Panc1 (cell line): ENCODE results near the gene TMEM132C. TPM values are rescaled to one million over a fixed set of nuclear protein-coding genes. Genes with fewer than 3 reads are reported as not detected.

ENCODE experiments used
- ATAC-seq: fragments of 200-7000 bp; cut with Tn5 transposase; 2 replicates; pipeline ENCODE4 v1.9.1; 2020; ENCODE audit warnings: mild to moderate bottlenecking, moderate library complexity
- BruUV-seq: library from RNA; stranded (reverse); fragments of 400-500 nt; replicated peaks from 2 replicates; lab custom pipeline; 2021; lab: Mats Ljungman, UMichigan
- CTCF ChIA-PET: fragments of 300-600 bp; sonication (Branson Sonifier 250); formaldehyde crosslinking; loops from one replicate; lab custom pipeline; 2022; ENCODE audit warnings: antibody characterized with exemption; lab: Charles Lee
- POLR2A ChIA-PET: fragments of 300-600 bp; sonication (Branson Sonifier 250); formaldehyde crosslinking; loops from one replicate; lab custom pipeline; 2022; ENCODE audit warnings: antibody characterized with exemption; lab: Charles Lee
- DNase-seq: peaks from one replicate; pipeline ENCODE4 v3.0.0-alpha.2; 2010; ENCODE audit warnings: low read depth, low spot score
- H3K27ac ChIP-seq: 2 replicates; pipeline ENCODE4 v1.5.1; 2011; ENCODE audit warnings: mild to moderate bottlenecking, low read length, inconsistent platforms
- H3K27me3 ChIP-seq: fragments of 200-500 bp; sonication (Bioruptor generic); 2 replicates; pipeline ENCODE4 v1.6.0; 2014; ENCODE audit warnings: low read length, inconsistent platforms; ENCODE audit not compliant: control insufficient read depth, insufficient read depth
- H3K36me3 ChIP-seq: fragments of 200-500 bp; sonication (Bioruptor generic); 2 replicates; pipeline ENCODE4 v1.5.1; 2014; ENCODE audit warnings: inconsistent platforms, mild to moderate bottlenecking, low read length, moderate library complexity; ENCODE audit not compliant: control insufficient read depth, insufficient read depth
- H3K4me1 ChIP-seq: 2 replicates; pipeline ENCODE4 v1.5.1; 2011; ENCODE audit warnings: inconsistent platforms, mild to moderate bottlenecking, low read length, moderate library complexity; ENCODE audit not compliant: control insufficient read depth, insufficient read depth
- H3K4me3 ChIP-seq, 2 experiments: 2 replicates each; pipeline ENCODE4 v1.5.1; 2011 to 2012; ENCODE audit warnings: low read depth in 2 of 2, low read length in 2 of 2, mild to moderate bottlenecking in 2 of 2, inconsistent platforms in 1 of 2, moderate library complexity in 1 of 2
- H3K9me3 ChIP-seq: fragments of 200-500 bp; sonication (Bioruptor generic); 2 replicates; pipeline ENCODE4 v1.5.1; 2014; ENCODE audit warnings: low read depth, mild to moderate bottlenecking, inconsistent platforms, low read length, moderate library complexity; ENCODE audit not compliant: control insufficient read depth, insufficient read depth
- POLR2AphosphoS5 ChIP-seq: IDR thresholded peaks from 2 replicates; pipeline ENCODE4 v1.6.1; 2012; ENCODE audit warnings: mild to moderate bottlenecking, low read depth, low read length, moderate library complexity
- SIN3A ChIP-seq: IDR thresholded peaks from 2 replicates; pipeline ENCODE4 v1.6.1; 2012; ENCODE audit warnings: low read depth, mild to moderate bottlenecking, low read length, moderate library complexity, borderline replicate concordance; ENCODE audit not compliant: insufficient read depth
- TCF7L2 ChIP-seq: IDR thresholded peaks from 2 replicates; pipeline ENCODE4 v1.6.1; 2011; ENCODE audit warnings: mild to moderate bottlenecking, low read depth, low read length, inconsistent platforms
- in situ Hi-C: cut with HindIII; loops from 2 replicates; pipeline ENCODE4 v1.10.0; 2016; ENCODE audit warnings: low sequenced_read_pairs, low pct_unique_long_range_greater_than_20kb
- intact Hi-C: fragments of 100-400 bp; cut with micrococcal nuclease; formaldehyde crosslinking; loops from one replicate; pipeline ENCODE4 v1.10.0; 2022; ENCODE audit not compliant: unreplicated experiment
- total RNA-seq: library from RNA; stranded (reverse); gene quantifications from one replicate; pipeline ENCODE4 v1.2.1, GENCODE V29; 2021; ENCODE audit not compliant: unreplicated experiment
- TF ChIP-seq, protein P1 (sequence below), 2 experiments: IDR thresholded peaks; 2 replicates each; pipeline ENCODE4 v1.6.1; 2011 to 2012; ENCODE audit warnings: low read depth in 2 of 2, control low read depth in 1 of 2, low read length in 1 of 2, mild to moderate bottlenecking in 1 of 2, moderate library complexity in 1 of 2; ENCODE audit not compliant: insufficient read depth in 1 of 2
- TF ChIP-seq, protein P2 (sequence below): fragments of 450-650 bp; IDR thresholded peaks from 2 replicates; pipeline ENCODE4 v1.5.1; 2017; ENCODE audit warnings: mild to moderate bottlenecking

The TMEM132C gene
- total RNA-seq, 1 experiment from 2014 or later: not detected

DNA sequence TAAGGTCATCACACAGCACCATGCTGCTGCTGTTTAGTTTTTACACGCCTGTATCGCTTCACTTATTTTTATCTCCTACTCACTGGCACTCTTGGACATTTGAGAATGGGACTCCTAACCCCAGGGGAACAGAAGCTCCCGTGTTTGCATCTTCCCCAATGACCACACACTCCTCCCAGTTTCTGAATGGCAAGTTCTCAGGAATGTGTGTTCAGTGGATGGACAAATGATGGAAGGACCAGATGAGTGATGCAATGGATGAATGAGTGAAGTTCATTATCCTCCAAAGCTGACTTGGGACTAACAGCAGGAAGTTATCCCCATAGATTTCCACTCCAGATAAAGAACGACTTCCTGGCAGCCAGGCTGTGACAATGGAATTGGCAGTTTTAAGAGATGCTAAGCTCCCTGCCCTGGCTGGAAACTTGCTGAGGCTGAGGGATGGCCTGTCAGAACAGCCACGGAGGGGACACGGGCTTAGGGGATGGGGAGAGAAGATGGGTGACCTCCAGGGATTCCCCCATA is 325.3 kb downstream of the TMEM132C start:
- Histone ChIP-seq H3K27me3 (no peaks in the 10 kb centered on the region), H3K4me3 (no peak overlapping the region), H3K4me1 (no peaks in the 10 kb centered on the region), H3K9me3 (no peaks in the 10 kb centered on the region), H3K27ac (no peak overlapping the region), H3K36me3 (no peaks in the 10 kb centered on the region)
- intact Hi-C loops: no loop called here
- BruUV-seq: no TSS peak
- ChIA-PET CTCF (no interaction called here), POLR2A (no interaction called here)
- TF ChIP-seq, protein P1, sequence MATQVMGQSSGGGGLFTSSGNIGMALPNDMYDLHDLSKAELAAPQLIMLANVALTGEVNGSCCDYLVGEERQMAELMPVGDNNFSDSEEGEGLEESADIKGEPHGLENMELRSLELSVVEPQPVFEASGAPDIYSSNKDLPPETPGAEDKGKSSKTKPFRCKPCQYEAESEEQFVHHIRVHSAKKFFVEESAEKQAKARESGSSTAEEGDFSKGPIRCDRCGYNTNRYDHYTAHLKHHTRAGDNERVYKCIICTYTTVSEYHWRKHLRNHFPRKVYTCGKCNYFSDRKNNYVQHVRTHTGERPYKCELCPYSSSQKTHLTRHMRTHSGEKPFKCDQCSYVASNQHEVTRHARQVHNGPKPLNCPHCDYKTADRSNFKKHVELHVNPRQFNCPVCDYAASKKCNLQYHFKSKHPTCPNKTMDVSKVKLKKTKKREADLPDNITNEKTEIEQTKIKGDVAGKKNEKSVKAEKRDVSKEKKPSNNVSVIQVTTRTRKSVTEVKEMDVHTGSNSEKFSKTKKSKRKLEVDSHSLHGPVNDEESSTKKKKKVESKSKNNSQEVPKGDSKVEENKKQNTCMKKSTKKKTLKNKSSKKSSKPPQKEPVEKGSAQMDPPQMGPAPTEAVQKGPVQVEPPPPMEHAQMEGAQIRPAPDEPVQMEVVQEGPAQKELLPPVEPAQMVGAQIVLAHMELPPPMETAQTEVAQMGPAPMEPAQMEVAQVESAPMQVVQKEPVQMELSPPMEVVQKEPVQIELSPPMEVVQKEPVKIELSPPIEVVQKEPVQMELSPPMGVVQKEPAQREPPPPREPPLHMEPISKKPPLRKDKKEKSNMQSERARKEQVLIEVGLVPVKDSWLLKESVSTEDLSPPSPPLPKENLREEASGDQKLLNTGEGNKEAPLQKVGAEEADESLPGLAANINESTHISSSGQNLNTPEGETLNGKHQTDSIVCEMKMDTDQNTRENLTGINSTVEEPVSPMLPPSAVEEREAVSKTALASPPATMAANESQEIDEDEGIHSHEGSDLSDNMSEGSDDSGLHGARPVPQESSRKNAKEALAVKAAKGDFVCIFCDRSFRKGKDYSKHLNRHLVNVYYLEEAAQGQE (IDR thresholded peaks at IDR 0.05; ENCODE audit: insufficient read depth in 1 of 2, low read depth in 2 of 2, low read length in 1 of 2): no peak
- TF ChIP-seq SIN3A (no peak), TCF7L2 (no peak), POLR2AphosphoS5 (no peak)
- TF ChIP-seq, protein P2, sequence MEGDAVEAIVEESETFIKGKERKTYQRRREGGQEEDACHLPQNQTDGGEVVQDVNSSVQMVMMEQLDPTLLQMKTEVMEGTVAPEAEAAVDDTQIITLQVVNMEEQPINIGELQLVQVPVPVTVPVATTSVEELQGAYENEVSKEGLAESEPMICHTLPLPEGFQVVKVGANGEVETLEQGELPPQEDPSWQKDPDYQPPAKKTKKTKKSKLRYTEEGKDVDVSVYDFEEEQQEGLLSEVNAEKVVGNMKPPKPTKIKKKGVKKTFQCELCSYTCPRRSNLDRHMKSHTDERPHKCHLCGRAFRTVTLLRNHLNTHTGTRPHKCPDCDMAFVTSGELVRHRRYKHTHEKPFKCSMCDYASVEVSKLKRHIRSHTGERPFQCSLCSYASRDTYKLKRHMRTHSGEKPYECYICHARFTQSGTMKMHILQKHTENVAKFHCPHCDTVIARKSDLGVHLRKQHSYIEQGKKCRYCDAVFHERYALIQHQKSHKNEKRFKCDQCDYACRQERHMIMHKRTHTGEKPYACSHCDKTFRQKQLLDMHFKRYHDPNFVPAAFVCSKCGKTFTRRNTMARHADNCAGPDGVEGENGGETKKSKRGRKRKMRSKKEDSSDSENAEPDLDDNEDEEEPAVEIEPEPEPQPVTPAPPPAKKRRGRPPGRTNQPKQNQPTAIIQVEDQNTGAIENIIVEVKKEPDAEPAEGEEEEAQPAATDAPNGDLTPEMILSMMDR: no peak
- in situ Hi-C loops: no loop called here
- DNase-seq: no peak
- ATAC-seq: no peak

DNA sequence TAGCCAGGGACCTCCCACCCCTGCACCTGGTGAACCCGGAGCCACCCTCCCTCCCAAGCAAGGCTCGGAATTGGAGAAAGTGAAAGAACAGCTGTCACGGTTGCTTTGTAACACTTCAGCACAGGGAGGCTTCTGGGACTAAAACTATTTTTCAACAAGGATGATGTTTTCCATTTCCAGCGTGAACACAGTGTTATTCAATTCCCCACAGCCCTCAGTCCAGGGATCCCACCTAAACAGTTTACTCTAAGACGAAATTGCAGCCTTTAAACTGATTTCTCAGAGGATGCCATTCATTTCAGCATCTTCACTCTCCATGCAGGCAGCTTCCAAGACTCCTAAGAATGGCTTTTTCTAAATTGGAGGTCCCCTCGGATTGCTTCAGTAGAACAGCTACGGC is 327.6 kb downstream of the TMEM132C start:
- Histone ChIP-seq H3K9me3 (no peaks in the 10 kb centered on the region), H3K27me3 (no peaks in the 10 kb centered on the region), H3K36me3 (no peaks in the 10 kb centered on the region), H3K4me3 (no peak overlapping the region), H3K4me1 (no peaks in the 10 kb centered on the region), H3K27ac (no peak overlapping the region)
- POLR2A ChIA-PET: no interaction called here
- in situ Hi-C loops: no loop called here
- TF ChIP-seq SIN3A (no peak), POLR2AphosphoS5 (no peak)
- TF ChIP-seq, protein P2: no peak
- intact Hi-C loops: no loop called here
- DNase-seq (no peak), ATAC-seq (no peak)
- no TSS peak for BruUV-seq
- CTCF ChIA-PET: no interaction called here
